RKO (cell line): ENCODE results near the gene GAS1.

Experiments
- DNase-seq: peaks from one replicate; pipeline ENCODE4 v3.0.0-alpha.2; 2016; ENCODE audit warnings: low spot score

The GAS1 gene

DNA sequence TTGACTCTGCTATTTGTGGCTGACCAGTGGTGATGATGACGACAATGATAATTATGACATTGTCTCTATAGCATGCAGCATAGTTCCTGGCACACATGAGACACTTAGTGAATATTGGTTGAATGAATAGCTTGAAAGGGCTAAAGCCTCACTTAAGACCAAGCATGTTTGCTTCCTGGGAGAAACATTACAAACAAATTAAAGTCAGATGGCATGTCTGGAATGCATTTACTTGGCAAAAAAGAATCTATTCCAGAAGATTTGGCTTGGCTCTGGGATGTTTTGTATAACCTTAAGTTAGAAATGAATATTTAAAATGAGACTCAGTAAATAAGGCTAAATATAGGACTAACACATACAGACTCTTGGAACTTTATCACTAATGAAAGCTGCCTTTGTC lies 21.6 kb downstream of the GAS1 start:
- no peak for DNase-seq

DNA sequence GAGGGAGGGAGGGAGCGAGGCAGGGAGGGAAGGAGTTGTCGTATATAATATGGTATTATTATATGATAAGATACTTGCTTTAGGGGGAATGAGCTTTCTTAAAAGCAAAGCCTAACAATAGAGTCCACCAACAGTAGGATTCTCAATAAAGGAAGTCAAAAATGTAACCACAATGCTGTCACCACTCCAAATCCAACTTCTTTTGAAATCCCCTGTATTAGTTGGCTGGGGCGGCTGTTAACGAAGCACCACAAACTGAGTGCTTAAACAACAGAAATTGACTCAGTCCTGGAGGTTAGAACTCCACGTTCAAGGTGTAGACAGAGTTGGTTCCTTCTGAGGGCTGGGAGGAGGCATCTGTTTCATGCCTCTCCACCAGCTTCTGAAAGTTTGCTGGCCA lies 23.1 kb downstream of the GAS1 start:
- DNase-seq = no peak

GRCh38 chr9:86921151-86921923 lies 26.0 kb downstream of the GAS1 start:
- no peak for DNase-seq

DNA sequence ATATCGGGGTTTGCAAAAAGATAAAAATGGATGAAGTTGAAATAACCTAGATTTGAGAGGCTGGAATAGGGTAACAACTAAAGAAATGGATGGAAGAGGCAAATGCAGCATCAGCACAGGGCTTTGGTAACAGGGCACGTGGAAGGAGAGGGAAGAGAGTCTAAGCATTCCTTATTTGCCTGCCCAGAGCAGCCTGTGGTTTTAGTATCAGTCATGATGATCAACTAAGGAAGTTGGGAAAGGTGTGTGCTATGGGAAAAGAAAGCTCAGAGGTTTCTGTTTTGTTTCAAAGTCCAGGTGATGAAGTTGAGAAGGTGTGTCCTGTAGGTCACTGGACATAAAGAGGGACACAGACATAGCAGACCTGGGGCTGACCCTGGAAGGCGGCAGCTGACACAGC lies 28.8 kb downstream of the GAS1 start:
- DNase-seq = no peak

GRCh38 chr9:86912210-86912609 lies 35.1 kb downstream of the GAS1 start:
- no peak for DNase-seq

DNA sequence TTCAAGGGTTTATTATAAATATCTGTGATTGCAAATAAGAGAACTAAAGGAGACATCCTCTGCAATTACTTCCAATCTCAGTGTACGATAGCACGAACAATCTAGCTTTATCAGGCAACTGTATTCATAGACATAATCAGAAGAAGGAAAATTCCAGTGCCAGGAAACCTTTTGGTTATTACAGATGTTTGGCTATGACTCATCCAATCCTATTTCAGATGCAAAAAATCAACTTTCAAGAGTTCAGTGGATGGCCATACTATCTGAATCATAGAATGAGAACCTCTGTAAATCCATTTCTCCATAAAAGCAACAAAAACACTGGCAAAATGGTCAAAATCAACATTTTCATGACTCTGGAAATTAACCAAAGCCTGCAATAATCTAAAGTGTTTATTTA lies 37.9 kb downstream of the GAS1 start:
- DNase-seq = no peak

GRCh38 chr9:86908261-86908660 lies 39.0 kb downstream of the GAS1 start:
- no peak for DNase-seq

GRCh38 chr9:86907346-86907745 lies 40.0 kb downstream of the GAS1 start:
- DNase-seq = no peak

- DNase-seq = no peak
Measured at GRCh38 chr9:86903734-86904085, 43.6 kb downstream of the GAS1 start.

- no peak for DNase-seq
Measured at GRCh38 chr9:86902991-86903733, 44.1 kb downstream of the GAS1 start.

DNA sequence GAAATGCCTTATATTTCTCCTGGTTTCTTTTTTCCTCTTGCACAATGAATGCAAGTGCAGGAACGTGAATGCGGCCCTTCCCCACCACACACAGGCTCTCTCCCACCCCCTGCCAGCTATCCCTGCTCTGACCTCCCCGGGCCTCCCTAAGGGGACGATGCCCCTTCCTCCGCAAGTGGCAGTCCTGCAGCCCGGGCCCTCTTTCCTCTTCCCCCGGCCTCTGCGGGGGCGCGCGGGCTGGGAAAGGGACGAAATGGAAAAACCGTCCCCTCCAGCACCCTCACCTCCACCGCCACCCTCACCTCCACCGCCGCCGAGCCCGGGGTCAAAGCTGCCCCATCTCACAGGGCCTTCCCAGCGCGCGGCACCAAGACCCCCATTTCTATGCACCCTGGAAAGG lies 44.7 kb downstream of the GAS1 start:
- DNase-seq = no peak

- no peak for DNase-seq
Measured at GRCh38 chr9:86902176-86902575, 45.1 kb downstream of the GAS1 start.

DNA sequence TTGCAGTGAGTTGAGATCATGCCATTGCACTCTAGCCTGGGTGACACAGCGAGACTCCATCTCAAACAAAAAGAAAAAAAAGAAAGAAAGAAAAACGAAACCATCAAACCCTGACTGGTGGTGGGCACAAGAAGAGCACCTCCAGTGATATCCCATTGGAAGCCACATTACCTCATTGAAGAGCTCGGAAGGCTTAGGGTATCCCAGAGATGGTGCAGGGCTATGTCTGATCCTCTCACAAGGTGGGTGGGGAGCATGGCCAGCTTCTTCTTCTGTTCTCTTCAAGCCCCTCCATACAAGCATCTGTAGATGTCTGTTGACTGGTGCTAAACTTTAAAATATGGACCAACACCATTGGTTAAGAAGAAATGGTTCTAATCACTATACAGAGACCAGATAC lies 45.8 kb downstream of the GAS1 start:
- DNase-seq = no peak
